GM12878 (cell line): ENCODE results near the gene CNTN6. TPM values are rescaled to one million over a fixed set of nuclear protein-coding genes. Genes with fewer than 3 reads are reported as not detected.

Experiments
- ATAC-seq: fragments of 200-7000 bp; cut with Tn5 transposase; 3 replicates; pipeline ENCODE4 v1.9.1; 2020; ENCODE audit warnings: mild to moderate bottlenecking, moderate library complexity
- BruUV-seq: library from RNA; stranded (reverse); fragments of 400-500 nt; replicated peaks from 2 replicates; lab custom pipeline; 2021; lab: Mats Ljungman, UMichigan
- CTCF ChIA-PET: fragments of 300-600 bp; sonication (Branson Sonifier 250); formaldehyde crosslinking; extraction: SDS; loops from one replicate; lab custom pipeline; 2021; ENCODE audit warnings: inconsistent platforms; lab: Yijun Ruan, JAX
- POLR2A ChIA-PET: fragments of 350-600 bp; formaldehyde crosslinking; extraction: SDS; loops from one replicate; lab custom pipeline; 2021; ENCODE audit warnings: inconsistent platforms; lab: Charles Lee
- RAD21 ChIA-PET: fragments of 300-600 bp; sonication (Branson Sonifier 250); formaldehyde crosslinking; loops from one replicate; lab custom pipeline; 2023; ENCODE audit warnings: antibody characterized with exemption; ENCODE audit not compliant: unreplicated experiment; lab: Charles Lee
- SMC1A ChIA-PET: fragments of 300-600 bp; sonication (Branson Sonifier 250); formaldehyde crosslinking; loops from one replicate; lab custom pipeline; 2023; ENCODE audit not compliant: unreplicated experiment, uncharacterized antibody; lab: Charles Lee
- DNase-seq: peaks from one replicate; pipeline ENCODE4 v3.0.0-alpha.2; 2011; ENCODE audit warnings: low read depth, low spot score
- FAIRE-seq: peaks from 3 replicates; lab custom pipeline; 2011; peaks lifted over from hg19 to GRCh38; lab: Jason Lieb, UNC
- H2AFZ ChIP-seq: 2 replicates; pipeline ENCODE4 v1.6.0; 2011; ENCODE audit warnings: low read depth, low read length, control low read depth; ENCODE audit not compliant: control insufficient read depth
- H3K27ac ChIP-seq: 2 replicates; pipeline ENCODE4 v1.5.1; 2011; ENCODE audit warnings: control low read depth; ENCODE audit not compliant: control insufficient read depth, insufficient read depth
- H3K27me3 ChIP-seq, 2 experiments: replicated peaks in 1 of 2; 2 replicates each; pipeline versions ENCODE4 v1.6.0 to v1.6.1; 2011; ENCODE audit warnings: low read length in 1 of 2; ENCODE audit not compliant: control insufficient read depth in 2 of 2, insufficient read depth in 2 of 2
- H3K36me3 ChIP-seq, 2 experiments: 2 replicates each; pipeline ENCODE4 v1.5.1; 2011; ENCODE audit warnings: low read length in 1 of 2; ENCODE audit not compliant: control insufficient read depth in 2 of 2, insufficient read depth in 2 of 2
- H3K4me1 ChIP-seq: 2 replicates; pipeline ENCODE4 v1.6.1; 2011; ENCODE audit warnings: mild to moderate bottlenecking, low read length, moderate library complexity, mixed read lengths; ENCODE audit not compliant: control insufficient read depth, insufficient read depth
- H3K4me2 ChIP-seq: 2 replicates; pipeline ENCODE4 v1.6.0; 2011; ENCODE audit warnings: control low read depth; ENCODE audit not compliant: control insufficient read depth, insufficient read depth
- H3K4me3 ChIP-seq: fragments of 200-600 bp; sonication (generic); 2 replicates; pipeline ENCODE4 v1.5.1; 2016
- H3K79me2 ChIP-seq: 2 replicates; pipeline ENCODE4 v1.6.0; 2011; ENCODE audit warnings: low read length; ENCODE audit not compliant: control insufficient read depth, insufficient read depth
- H3K9ac ChIP-seq: 2 replicates; pipeline ENCODE4 v1.8.0; 2011; ENCODE audit warnings: low read length, control low read depth, mixed read lengths; ENCODE audit not compliant: control insufficient read depth, insufficient read depth
- H3K9me3 ChIP-seq: replicated peaks from 3 replicates; pipeline ENCODE4 v1.5.1; 2011; ENCODE audit warnings: mild to moderate bottlenecking, low read length; ENCODE audit not compliant: control insufficient read depth, insufficient read depth
- H4K20me1 ChIP-seq: 2 replicates; pipeline ENCODE4 v1.6.0; 2011; ENCODE audit not compliant: control insufficient read depth, insufficient read depth
- CEBPB ChIP-seq, 2 experiments: fragments of 150-350 bp in 1 of 2; IDR thresholded peaks; 2 replicates each; pipeline ENCODE4 v1.6.1; 2012 to 2014; ENCODE audit warnings: low read depth in 2 of 2, low read length in 2 of 2, borderline replicate concordance in 1 of 2, inconsistent platforms in 1 of 2
- E4F1 ChIP-seq: fragments of 450-650 bp; IDR thresholded peaks from 2 replicates; pipeline ENCODE4 v1.6.1; 2018; ENCODE audit warnings: borderline replicate concordance, mild to moderate bottlenecking; ENCODE audit not compliant: partially characterized antibody
- HDGF ChIP-seq: fragments of 450-650 bp; IDR thresholded peaks from 2 replicates; pipeline ENCODE4 v1.6.1; 2016; ENCODE audit warnings: antibody characterized with exemption
- POU2F2 ChIP-seq: IDR thresholded peaks from 3 replicates; pipeline ENCODE4 v1.6.1; 2011; ENCODE audit warnings: low read depth, mild to moderate bottlenecking, low read length, borderline replicate concordance
- RELA ChIP-seq: fragments of 450-650 bp; IDR thresholded peaks from 2 replicates; pipeline ENCODE4 v1.8.0; 2014; ENCODE audit warnings: borderline replicate concordance; ENCODE audit not compliant: partially characterized antibody
- TCF12 ChIP-seq: IDR thresholded peaks from 2 replicates; pipeline ENCODE4 v1.6.1; 2011; ENCODE audit warnings: low read depth, mild to moderate bottlenecking, low read length
- ZNF592 ChIP-seq: fragments of 450-650 bp; IDR thresholded peaks from 2 replicates; pipeline ENCODE4 v1.6.1; 2017; ENCODE audit warnings: mild to moderate bottlenecking, moderate library complexity
- WGBS: methylation state at CpG from one replicate; pipeline ENCODE4 v1.1.6; 2016; ENCODE audit warnings: low lambda C conversion rate; ENCODE audit not compliant: insufficient replicate concordance, insufficient coverage; ENCODE audit errors: missing lambda C conversion rate; 5-methylcytosine and 5-hydroxymethylcytosine counted together
- in situ Hi-C: fragments of 300-500 bp; cut with MboI; formaldehyde crosslinking; loops from 9 replicates; pipeline ENCODE4 v1.14.3; 2018; ENCODE audit warnings: mixed read lengths
- intact Hi-C: fragments of 100-400 bp; cut with micrococcal nuclease; formaldehyde crosslinking; loops from one replicate; pipeline ENCODE4 v1.14.2; 2022; ENCODE audit not compliant: unreplicated experiment
- polyA plus RNA-seq, 11 experiments: library from polyadenylated mRNA; depleted of rRNA in 4 of 11; unstranded in 6 of 11; stranded (reverse) in 5 of 11; fragments of >200 nt; fragmentation: Nextera tagmentation in 4 of 11; fragmentation: Illumina TruSeq in 1 of 11; extraction: Ambion mirVana in 4 of 11; extraction: Trizol in 1 of 11; gene quantifications; 1 replicate in 1 of 11; 2 replicates in 10 of 11; pipeline versions ENCODE4 v1.2.1 to v1.2.3, GENCODE V29; 2011 to 2016; ENCODE audit warnings: inconsistent platforms in 2 of 11, missing spikeins in 2 of 11, low read depth in 1 of 11
- total RNA-seq, 4 experiments: library from RNA; depleted of rRNA in 3 of 4; stranded (reverse); fragments of >200 nt in 3 of 4; fragmentation: Illumina TruSeq in 1 of 4; extraction: Trizol in 1 of 4; gene quantifications; 2 replicates each; pipeline versions ENCODE4 v1.2.1 to v1.2.3, GENCODE V29; 2013 to 2021

The CNTN6 gene
- total and polyA plus RNA-seq, 10 of the 15 experiments (the other 5 are each of a cell fraction or from before 2014, with no cell fraction given): not detected

GRCh38 chr3:1171320-1171719 is 78.5 kb downstream of the CNTN6 start:
- in situ Hi-C loops: no loop called here
- H3K9me3 ChIP-seq: no peaks in the 10 kb centered on the region
- CTCF ChIA-PET: no interaction called here
- ATAC-seq (no peak), DNase-seq (no peak), FAIRE-seq (no peak)
- H3K79me2 ChIP-seq: no peaks in the 10 kb centered on the region
- BruUV-seq: no TSS peak
- RAD21 ChIA-PET: no interaction called here
- H3K27me3 ChIP-seq: no peaks in the 10 kb centered on the region
- no peak overlapping the region for H3K27ac ChIP-seq
- no peak overlapping the region for H3K4me2 ChIP-seq
- intact Hi-C loops: no loop called here
- no peaks in the 10 kb centered on the region for H3K36me3 ChIP-seq
- H2AFZ ChIP-seq: no peak overlapping the region
- POLR2A ChIA-PET: no interaction called here
- no peaks in the 10 kb centered on the region for H4K20me1 ChIP-seq
- SMC1A ChIA-PET: interaction anchor here (1.0 kb wide), 1 partner anchor 262 kb away, joined by 3 read pairs; no protein-coding TSS in a partner anchor
- H3K4me1 ChIP-seq: no peaks in the 10 kb centered on the region
- no peak overlapping the region for H3K4me3 ChIP-seq
- H3K9ac ChIP-seq: no peak overlapping the region
- WGBS: 0% methylated on average over 3 of the region's 3 CpGs
- TF ChIP-seq E4F1: no peak
- no peak for TF ChIP-seq POU2F2
- TF ChIP-seq HDGF: no peak

- POLR2A ChIA-PET: no interaction called here
- TF ChIP-seq ZNF592 (no peak), TCF12 (no peak), RELA (no peak), CEBPB (IDR thresholded peaks at IDR 0.05; ENCODE audit: borderline replicate concordance in 1 of 2, low read depth in 2 of 2, low read length in 2 of 2) (no peak), E4F1 (no peak)
Observed at GRCh38 chr3:1172644-1173043, 79.8 kb downstream of the CNTN6 start.

More at GRCh38 chr3:1172644-1173043, 79.8 kb downstream of the CNTN6 start:
- H3K36me3 ChIP-seq: no peaks in the 10 kb centered on the region
- H3K9ac ChIP-seq: no peak overlapping the region
- WGBS: 0% methylated on average over 2 of the region's 2 CpGs
- no peaks in the 10 kb centered on the region for H3K9me3 ChIP-seq
- RAD21 ChIA-PET: no interaction called here
- no peaks in the 10 kb centered on the region for H4K20me1 ChIP-seq
- H2AFZ ChIP-seq: no peak overlapping the region
- SMC1A ChIA-PET: no interaction called here
- no peak overlapping the region for H3K27ac ChIP-seq
- FAIRE-seq (no peak), DNase-seq (no peak), ATAC-seq (no peak)
- H3K4me3 ChIP-seq: no peak overlapping the region
- H3K4me2 ChIP-seq: no peak overlapping the region
- in situ Hi-C loops (no loop called here), intact Hi-C loops (no loop called here)
- no peaks in the 10 kb centered on the region for H3K4me1 ChIP-seq
- no peaks in the 10 kb centered on the region for H3K79me2 ChIP-seq
- CTCF ChIA-PET: interaction anchor here (0.6 kb wide), 1 partner anchor 694 kb away, joined by 3 read pairs; no protein-coding TSS in a partner anchor
- H3K27me3 ChIP-seq: no peaks in the 10 kb centered on the region
- BruUV-seq: no TSS peak
